Stimulated activated CD4-positive, alpha-beta T cell treated with anti-CD3 and anti-CD28 coated beads, Interleukin-15, amount 100 ng/mL, for 1 hour (primary cell): Measurements from ENCODE around the gene DKC1.

Source experiments
- DNase-seq, 2 donors: peaks; one replicate each; pipeline ENCODE4 v3.0.0-alpha.2; 2020; ENCODE audit warnings: low read depth in 1 of 2, low spot score in 1 of 2

DKC1 gene

DNA sequence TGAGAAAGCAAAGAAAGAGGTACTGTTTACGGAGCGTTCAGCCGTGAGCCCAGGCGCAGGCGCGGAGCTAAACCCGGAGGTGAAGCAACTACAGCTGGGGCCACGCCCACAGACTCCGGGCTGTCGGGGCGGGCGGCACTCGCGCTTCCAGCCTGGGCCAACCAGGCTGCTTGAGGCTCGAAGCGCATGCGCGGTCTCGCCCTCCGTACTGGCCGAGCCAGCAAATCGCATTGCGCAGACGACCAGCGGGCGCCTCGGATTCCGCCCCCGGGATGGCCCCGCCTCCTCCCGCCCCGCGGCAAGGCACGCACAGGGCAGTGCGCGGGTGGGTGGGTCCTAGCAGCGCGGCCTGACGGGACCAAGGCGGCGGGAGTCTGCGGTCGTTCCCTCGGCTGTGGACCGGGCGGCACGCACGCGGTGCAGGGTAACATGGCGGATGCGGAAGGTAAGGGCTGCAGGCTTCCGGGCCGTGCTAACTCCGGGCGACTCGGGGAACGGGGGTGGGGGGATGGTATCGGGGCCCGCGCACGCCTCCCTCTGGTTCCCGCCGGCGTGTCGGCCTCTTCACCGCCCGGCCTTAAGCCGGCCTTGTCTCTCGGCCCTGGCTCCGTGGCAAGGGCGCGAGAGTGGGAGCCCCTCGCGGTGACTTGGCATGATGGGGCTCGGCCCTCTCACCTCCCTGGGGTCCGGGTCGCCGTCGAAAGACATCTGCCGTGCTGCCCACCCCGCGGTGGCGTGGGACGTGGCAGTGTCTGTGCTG, at the start of gene DKC1:
Gene DKC1, plus strand, starts transcription at position 328 of the 760 bp plus-strand sequence. Its CDS starts 102 bp downstream, at position 430.
- DNase-seq = peak; percentile 87 to 91

DNA sequence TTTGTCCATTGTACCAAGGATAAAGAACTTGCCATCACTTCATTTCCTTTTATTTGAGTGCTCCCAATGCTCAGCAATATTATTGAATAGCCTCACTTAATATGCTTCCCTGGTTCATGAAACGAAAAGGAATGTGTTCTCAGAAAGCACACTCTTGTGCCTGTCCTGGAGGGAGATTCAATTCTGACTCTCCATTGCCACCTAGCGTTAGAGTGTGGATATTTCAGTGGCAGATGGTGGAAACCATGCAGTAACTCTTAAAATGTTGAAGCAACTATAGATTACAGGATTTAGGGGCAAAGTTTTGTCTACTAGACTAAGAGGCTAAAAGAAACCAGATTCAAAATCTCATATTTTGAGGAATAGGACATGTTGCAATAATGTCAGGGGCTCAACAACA, 47.7 kb upstream of the DKC1 start:
- no peak for DNase-seq

DNA sequence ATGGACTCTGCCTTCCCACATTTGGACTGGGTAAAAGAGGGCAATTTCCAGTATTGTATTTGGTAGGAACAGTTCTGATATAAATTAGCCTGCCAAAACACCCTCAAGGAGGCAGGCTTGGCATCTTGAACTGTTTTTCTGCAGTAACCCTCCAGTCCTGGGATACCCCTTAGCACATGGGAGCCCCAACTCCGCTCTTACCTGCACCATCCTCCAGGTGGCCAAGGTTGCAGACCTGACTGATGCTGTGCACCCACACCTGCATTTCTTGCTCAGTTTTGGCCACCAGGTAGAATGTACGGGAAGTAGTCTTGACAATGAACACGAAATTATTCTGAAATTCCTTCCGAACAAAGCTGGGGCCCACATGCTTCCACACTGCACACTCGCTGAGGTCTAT, 46.8 kb upstream of the DKC1 start:
- DNase-seq = no peak

DNA sequence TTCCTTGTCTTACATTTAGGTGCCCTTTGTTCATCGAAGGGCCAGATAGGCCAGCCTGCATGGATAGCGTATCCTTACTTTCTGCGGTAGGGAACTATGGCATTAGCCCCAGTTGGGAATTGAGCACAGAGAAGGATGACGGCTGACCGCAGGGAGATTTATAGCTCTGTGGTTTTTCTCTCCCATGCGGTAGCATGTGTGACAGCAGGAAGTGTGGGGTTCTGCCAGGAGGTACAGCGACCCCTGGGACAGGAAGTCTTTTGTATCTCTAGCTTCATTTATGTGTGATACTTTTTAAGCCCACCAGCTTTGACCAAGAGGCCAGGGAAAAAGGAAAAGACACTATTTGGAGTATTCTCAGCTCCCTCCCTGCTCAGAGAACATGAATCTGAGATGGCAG, 44.8 kb upstream of the DKC1 start:
- no peak for DNase-seq

DNA sequence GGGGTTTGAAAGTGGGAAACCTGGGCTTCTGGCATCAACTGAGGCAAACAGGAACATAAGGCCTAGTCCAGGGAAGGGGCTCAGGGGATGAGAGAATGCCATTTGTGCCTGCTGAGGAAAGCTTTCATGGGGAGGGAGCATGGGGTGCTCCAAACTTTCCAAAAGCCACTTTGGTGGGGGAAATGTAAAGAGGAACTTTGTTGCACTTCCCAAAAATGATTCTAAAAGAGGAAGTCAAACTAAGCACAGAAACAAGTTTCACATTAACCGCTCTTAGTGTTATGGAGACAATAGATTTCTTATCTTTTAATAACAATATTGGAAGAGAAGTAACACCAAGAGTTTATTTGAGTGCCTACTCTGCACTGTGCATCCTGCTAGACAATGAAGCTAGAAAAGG, 44.0 kb upstream of the DKC1 start:
- DNase-seq = no peak

DNA sequence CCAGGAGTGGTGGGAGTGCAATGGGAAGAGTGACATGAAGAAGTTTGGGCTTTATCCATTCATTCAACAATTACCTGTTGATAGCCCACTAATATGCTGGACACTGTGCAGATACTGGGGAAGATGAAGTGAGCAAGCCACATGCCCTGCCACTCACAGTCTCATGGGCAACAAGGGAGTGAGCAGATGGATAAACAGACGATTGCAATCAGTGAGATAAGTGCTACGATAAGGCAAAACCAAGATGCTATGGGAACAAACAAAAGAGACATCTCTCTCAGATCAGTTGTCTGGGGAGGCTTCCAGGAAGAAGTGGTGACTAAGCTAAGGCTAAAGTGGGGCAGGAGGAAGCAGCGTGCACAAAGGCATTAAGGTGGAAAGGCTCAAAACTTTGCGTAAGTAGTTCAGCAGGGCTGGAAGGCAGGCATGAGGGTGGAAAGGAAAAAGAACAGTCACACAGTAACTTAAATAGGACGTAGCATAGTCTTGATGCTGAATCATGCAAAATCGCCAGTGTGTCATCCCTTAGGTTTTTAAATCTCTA, 43.5 kb upstream of the DKC1 start:
- peak in 1 of 2 donors; percentile 23 for DNase-seq

DNA sequence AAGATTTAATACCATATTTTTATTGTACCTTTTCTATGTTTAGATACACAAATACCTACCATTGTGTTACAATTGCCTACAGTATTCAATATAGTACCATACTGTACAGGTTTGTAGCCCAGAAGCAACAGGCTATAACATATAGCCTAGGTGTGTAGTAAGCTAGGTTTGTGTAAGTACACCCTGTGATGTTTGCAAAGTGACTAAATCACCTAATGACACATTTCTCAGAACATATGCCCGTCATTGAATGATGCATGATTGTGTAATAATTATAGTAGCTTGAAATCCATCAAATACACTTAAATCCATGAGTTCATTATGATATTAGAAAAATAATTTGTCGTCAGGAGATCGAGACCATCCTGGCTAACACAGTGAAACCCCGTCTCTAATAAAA, 42.6 kb upstream of the DKC1 start:
- no peak for DNase-seq

DNA sequence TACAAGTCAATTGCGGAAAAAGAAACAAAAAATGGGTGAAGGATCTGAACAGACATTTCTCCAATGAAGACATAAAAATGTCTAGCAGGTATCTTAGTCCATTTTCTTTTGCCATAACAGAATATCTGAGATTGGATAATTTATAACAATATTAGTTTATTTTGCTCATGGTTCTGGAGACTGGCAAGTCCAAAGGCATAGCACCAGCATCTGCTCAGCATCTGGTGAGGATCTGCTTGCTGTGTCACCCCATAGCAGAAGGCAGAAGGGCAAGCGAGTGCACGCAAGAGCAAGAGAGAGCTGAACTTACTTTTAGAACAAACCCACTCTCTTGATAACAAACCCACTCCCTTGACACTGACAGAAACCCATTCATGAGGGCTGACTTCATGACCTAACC, 41.5 kb upstream of the DKC1 start:
- no peak for DNase-seq

DNA sequence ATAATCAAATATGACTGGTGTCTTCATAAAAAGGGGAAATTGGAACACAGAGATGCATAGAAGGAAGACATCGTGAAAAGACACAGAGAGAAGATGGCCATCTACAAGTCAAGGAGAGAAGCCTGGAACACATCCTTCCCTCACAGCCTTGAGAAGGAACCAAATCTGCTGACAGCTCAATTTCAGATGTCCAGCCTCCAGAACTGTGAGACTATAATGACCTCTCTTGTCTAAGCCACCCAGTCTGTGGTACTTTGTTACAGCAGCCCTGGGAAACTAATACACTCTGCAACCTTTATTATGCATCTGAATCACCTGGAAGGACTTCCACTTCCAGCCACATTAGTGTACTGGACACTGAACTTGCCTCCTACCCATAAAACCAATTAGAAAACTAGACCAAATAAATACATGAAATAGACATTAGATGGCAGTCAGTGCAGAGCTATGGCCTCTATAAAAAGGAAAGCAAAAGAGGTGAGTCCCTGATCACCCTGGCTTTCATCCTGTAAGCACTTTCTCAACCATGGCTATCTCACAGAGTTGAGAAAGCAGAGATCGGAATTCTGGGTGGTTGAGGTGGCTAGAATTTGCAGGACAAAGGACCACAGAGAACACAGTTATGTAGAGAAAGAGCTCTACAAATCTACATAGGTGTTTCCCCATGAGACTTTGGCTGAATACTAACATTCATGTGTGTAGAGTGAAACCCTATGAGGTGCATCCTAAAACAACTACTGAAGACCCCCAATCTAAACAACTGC, 37.5 kb upstream of the DKC1 start:
- no peak for DNase-seq

DNA sequence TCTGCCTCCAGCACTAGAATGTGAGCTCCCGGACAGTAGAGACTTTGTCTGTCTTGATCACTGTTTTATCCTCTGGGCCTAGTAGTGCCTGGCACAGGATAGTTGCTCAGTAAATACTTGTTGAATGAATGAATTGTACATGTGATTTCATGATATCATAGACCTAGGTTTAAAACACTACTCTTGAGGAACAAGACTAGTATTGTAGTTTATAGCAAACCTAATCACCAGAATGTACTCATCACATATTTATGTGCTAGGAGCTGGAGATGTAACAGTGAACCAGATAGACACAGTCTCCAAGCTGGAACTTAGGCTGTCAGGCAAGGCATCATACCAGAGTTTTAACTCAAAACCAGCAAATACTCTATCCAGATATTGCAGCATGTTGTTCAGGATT, 35.2 kb upstream of the DKC1 start:
- no peak for DNase-seq

DNA sequence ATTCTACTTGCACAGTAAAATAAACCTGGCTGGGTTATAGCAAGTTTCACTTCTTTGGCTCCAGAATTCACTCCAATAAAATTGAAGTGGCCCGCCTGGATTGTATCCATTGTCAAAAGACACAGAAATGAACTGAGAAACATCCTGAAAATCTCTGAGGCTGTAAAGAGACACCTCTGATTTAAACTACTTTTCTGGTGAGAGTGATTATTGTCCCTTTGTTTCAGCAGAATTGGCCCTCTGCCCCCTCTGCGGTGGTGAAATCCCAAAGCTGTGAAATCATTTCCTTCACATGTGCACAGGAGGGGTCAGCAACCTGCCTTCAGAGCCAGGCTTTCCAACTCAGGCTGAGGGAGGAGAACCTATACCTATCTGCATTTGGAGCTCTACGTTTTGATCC, 34.8 kb upstream of the DKC1 start:
- no peak for DNase-seq

DNA sequence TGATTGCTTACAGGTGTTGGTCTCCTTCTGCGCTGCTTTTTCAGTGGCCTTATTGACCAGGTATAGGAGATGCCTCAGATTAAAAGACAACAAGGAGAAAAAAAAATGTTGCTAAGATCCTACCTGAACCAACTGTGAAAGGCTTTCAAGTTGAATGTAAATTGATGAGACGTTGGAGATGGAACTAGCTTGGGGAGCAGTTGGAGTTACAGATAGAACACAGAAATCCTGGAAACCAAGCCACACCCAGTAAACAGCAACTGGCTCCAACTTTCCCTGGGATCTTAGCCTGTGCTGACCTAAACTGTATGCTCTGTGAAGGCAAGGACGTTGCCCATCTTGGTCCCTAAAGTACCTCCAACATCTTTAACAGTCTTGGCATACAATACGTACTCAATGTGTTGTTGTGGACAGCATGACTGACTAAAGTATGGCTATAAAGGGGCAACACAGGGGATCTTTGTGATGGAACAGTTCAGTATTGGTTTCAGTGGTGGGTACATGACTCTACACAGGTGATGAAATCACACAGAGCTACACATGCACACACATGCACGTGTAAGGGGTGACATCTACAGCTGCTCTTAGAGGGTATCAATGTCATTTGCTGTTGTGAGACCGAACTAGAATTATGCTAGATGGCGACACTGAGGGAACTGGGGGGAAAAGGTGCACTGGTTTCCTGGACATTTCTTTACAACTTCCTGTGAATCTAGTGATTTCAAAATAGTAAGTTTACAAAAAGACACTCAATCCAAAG, 34.1 kb upstream of the DKC1 start:
- no peak for DNase-seq

DNA sequence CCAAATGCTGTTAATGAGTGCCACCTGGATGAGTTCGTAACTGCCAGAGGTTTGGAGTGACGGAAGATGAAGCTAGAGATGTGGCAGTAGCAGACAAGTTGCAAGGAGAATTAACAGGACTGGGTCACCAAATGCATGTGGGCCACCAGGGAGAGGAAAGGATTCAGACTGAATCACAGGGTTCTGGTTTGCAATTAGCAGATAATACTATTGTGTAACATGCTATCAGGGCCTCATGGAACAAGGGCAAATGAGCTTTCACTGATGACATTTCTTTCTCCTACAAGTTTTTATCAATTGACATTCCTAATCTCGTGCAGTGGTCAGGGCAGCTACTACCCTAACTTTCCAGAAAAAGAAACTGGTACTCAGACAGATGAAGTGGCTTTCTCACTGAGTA, 33.2 kb upstream of the DKC1 start:
- no peak for DNase-seq

DNA sequence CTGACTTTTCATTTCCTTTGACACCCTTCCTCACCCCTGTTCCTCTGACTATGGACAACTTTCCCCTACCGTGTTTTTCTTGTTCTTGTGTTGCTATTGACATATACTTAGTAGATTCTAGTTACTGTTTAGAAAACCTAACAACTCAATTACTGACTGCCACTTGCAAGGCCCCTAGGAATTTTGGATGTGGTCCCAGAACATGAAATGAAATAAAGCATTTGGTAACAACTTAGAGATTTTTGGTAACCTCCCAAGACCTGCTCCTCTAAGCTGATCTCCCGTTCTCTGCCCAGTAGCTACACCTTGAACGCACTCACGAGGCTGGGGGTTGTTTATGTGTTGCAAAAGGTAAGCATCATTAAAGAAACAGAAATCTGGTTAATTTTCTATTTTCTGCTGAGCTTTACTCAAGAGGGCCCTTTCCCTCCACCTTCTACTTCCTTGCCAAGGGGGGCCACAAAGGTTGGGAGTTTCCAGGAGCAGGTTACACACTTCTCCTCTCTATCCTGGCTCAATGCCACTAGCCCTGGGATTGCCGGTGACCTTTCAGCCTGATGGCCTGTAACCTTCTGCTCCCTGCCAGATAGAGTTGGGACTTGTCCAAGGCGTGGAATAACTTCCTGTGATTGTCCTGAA, 32.3 kb upstream of the DKC1 start:
- no peak for DNase-seq

DNA sequence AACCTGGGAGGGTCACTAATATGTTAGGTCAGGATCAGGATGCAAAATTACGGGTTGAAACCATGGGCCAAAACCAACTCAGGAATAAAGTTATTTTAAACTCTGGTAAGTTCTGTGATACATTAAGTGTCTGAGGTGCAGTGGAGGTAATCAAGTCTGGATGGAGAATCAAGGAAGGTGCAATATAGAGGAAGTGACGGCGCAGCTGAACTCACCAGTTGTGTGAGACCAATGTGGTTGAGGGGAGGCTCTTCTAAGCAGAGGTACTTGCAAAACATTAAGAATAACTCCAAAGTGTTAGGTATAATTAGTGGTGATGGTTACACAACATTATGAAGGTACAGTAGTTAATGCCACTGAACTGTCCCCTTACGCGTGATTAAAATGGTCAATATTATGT, 31.5 kb upstream of the DKC1 start:
- no peak for DNase-seq

DNA sequence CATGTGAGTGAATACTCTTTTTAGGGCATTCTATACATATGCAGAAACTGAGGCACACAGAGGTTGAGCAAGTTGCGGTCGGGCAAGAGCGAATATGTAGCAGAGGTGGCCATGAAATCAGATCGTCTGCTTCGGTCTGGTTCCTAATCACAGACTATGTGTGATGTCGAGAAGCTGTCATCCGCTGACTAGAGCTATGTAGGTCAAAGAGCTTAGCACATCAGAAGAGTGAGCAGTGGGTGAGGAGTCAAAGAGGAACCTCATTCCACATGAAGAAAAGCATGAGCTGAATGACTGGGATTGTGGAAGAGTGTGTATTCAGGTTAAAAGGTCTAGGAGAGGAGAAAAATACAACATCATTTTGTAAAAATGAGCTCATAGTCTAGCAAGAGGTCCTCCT, 30.8 kb upstream of the DKC1 start:
- DNase-seq = no peak

DNA sequence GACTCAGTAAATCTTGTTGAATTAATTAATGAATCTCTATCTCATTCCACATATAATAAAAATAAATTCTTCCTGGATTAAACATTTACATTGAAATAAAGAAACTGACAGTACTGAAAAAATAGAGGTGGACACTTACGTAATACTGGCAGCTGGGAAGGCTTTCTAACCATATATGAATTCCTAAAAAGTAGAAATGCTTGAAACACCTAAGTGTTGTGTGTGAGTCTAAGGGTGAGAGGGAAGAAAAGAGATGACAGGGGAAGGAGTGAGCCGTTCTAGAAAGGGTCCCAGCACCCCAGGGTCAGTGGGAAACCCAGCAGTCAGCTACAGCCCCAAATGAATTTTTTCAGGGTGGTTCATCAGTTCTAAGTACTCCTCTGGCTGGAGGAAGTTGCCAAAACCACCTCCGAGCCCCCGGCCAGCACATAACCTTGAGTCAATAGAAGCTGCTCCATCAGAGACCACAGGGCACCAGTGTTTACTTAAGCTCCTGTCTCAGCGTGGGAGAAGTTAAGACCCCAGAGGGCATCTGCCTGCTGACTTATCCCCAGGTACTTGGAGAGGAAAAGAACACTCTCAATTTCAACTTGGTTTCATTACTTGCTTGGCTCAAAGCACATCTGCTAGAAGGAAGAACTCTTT, 30.1 kb upstream of the DKC1 start:
- no peak for DNase-seq

DNA sequence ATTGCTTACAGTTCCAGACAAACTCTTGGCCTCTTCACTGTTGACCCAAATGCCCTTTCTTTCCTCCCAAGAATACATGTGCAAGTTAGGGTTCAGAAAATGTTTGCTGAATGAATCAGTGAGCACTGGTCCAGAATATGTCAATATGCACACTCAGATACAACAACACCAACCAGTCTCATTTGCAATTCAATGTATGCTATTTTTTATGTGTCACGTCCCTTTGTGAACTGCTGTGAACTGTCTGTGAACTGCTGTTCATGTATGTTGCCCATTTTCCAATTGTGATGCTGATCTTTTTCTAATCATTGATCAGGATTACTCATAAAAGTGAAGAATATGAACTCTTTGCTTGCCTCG, 29.6 kb upstream of the DKC1 start:
- DNase-seq = no peak

DNA sequence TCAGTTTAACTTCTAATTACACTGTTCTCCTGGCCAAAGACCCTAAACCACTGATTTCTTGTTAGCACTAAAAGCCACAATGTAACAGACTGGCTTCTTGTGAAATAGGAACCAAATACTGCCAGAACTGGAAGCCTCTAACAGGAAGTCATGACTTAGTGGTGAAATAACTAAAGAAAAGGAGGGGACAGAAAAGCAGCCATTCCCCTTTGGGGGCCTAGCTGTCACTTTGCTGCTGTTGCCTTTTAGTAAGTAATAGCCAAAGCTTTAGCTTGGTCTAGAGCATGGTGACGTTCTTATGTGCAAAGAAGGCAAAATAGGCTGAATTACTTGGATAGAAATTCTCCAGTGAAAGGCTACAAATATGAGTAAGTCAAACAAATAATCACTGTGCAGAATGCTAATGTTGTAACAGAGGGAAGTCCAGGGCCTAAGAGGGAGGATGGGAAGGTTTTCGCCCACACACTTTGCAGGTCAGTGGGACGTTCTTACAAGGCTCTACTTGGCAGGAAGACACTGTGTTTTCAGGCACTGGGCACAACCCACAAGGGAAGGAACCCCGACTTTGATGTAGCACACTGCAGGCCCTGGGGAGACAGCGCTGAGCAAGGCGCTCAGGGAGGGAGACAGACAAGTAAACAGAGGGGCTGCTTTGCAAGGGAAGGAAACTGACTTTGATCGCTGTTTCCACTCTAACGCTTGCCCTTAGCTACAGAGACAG, 28.4 kb upstream of the DKC1 start:
- no peak for DNase-seq

DNA sequence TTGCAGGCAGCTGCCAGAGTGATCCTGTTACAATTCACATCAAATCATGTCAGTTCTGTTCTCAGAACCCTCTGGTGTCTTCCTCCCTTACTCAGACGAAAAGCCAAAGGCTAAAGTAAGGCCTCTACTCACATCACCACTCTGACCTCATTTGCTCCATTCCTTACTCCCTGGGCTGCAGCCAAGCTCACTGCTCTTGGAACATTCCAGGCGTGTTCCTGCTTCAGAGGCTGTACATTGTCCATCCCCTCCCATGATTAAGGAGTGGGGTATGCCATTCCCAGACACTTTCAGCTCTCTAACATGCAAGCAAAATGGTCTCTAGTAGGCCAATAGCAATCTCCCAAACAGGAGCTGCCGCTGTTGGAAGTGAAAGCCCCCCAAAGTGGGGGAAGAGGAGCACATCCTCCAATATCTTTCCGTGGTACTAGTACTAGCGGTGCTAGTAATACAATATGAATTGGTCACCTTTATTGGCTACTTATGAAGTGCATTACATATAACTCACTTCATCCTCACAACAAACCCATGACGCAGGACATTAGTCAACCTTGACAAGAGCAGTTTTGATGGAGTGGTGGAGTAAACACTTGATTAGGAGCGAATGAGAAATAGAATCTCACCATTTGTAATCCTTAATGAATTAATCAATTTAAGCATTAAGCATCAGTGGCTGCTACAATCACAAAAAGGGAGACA, 26.8 kb upstream of the DKC1 start:
- DNase-seq = no peak
